Caco-2 (cell line): ENCODE results near the gene PDS5B. TPM values are rescaled to one million over a fixed set of nuclear protein-coding genes. Genes with fewer than 3 reads are reported as not detected.

Experiments
- BruUV-seq: library from RNA; stranded (reverse); fragments of 400-500 nt; replicated peaks from 2 replicates; lab custom pipeline; 2021; lab: Mats Ljungman, UMichigan
- CTCF ChIA-PET: fragments of 300-600 bp; sonication (Branson Sonifier 250); formaldehyde crosslinking; loops from one replicate; lab custom pipeline; 2022; ENCODE audit warnings: antibody characterized with exemption; lab: Charles Lee
- POLR2A ChIA-PET: fragments of 300-600 bp; sonication (Branson Sonifier 250); formaldehyde crosslinking; loops from one replicate; lab custom pipeline; 2022; ENCODE audit warnings: antibody characterized with exemption; lab: Charles Lee
- DNase-seq, 2 experiments: peaks; one replicate each; pipeline versions ENCODE4 v3.0.0 to v3.0.0-alpha.2; 2020 to 2022
- H3K27me3 ChIP-seq: replicated peaks from 2 replicates; pipeline ENCODE4 v1.6.0; 2011; ENCODE audit warnings: low read length; ENCODE audit not compliant: control insufficient read depth, insufficient read depth
- H3K36me3 ChIP-seq: 2 replicates; pipeline ENCODE4 v1.5.1; 2011; ENCODE audit warnings: low read length; ENCODE audit not compliant: control insufficient read depth, insufficient read depth
- H3K4me1 ChIP-seq: fragments of 250-450 bp; sonication (Bioruptor Pico); 2 replicates; pipeline ENCODE4 v1.5.1; 2020; ENCODE audit warnings: mild to moderate bottlenecking
- H3K4me3 ChIP-seq: 2 replicates; pipeline ENCODE4 v1.5.1; 2011; ENCODE audit warnings: low read depth, mild to moderate bottlenecking, control low read depth, low read length
- H3K9me3 ChIP-seq: fragments of 250-450 bp; sonication (Bioruptor Pico); 2 replicates; pipeline ENCODE4 v1.5.1; 2020; ENCODE audit warnings: mild to moderate bottlenecking, moderate library complexity
- H3K27ac Mint-ChIP-seq: one replicate; pipeline ENCODE4 v1.8.0; 2022; ENCODE audit warnings: mixed read lengths; ENCODE audit not compliant: unreplicated experiment
- H3K27me3 Mint-ChIP-seq: one replicate; pipeline ENCODE4 v1.8.0; 2022; ENCODE audit warnings: mixed read lengths; ENCODE audit not compliant: insufficient read depth, unreplicated experiment
- H3K36me3 Mint-ChIP-seq: one replicate; pipeline ENCODE4 v1.8.0; 2022; ENCODE audit warnings: mild to moderate bottlenecking, mixed read lengths; ENCODE audit not compliant: insufficient read depth, unreplicated experiment
- H3K4me1 Mint-ChIP-seq: one replicate; pipeline ENCODE4 v1.8.0; 2022; ENCODE audit warnings: low read depth, mixed read lengths; ENCODE audit not compliant: unreplicated experiment
- H3K4me3 Mint-ChIP-seq: one replicate; pipeline ENCODE4 v1.8.0; 2022; ENCODE audit warnings: mild to moderate bottlenecking, moderate library complexity, mixed read lengths; ENCODE audit not compliant: unreplicated experiment
- H3K9me3 Mint-ChIP-seq: one replicate; pipeline ENCODE4 v1.8.0; 2022; ENCODE audit warnings: mixed read lengths; ENCODE audit not compliant: unreplicated experiment
- CTCF ChIP-seq, 2 experiments: fragments of 200-600 bp in 1 of 2; IDR thresholded peaks; 1 replicate in 1 of 2; 2 replicates in 1 of 2; pipeline versions ENCODE4 v1.5.1 to v1.8.0; 2011 to 2022; ENCODE audit warnings: antibody characterized with exemption in 1 of 2, control low read depth in 1 of 2, inconsistent platforms in 1 of 2, low read depth in 1 of 2, low read length in 1 of 2, mild to moderate bottlenecking in 1 of 2, moderate library complexity in 1 of 2; ENCODE audit not compliant: insufficient read depth in 1 of 2, severe bottlenecking in 1 of 2, unreplicated experiment in 1 of 2
- intact Hi-C: fragments of 100-400 bp; cut with micrococcal nuclease; formaldehyde crosslinking; loops from one replicate; pipeline ENCODE4 v1.10.0; 2022; ENCODE audit not compliant: unreplicated experiment
- total RNA-seq: library from RNA; stranded (reverse); gene quantifications from 2 replicates; pipeline ENCODE4 v1.2.3, GENCODE V29; 2022

The PDS5B gene
- total RNA-seq, 1 experiment from 2014 or later: 54.9 TPM

- BruUV-seq: no TSS peak
- Mint-ChIP-seq H3K4me3 (no peak overlapping the region), H3K9me3 (no peaks in the 10 kb centered on the region), H3K27ac (peak overlapping the region; percentile 8), H3K4me1 (peaks cover 22% of the 10 kb centered on the region), H3K27me3 (no peaks in the 10 kb centered on the region), H3K36me3 (no peaks in the 10 kb centered on the region)
- no peak for TF ChIP-seq CTCF (IDR thresholded peaks at IDR 0.05; ENCODE audit: insufficient read depth in 1 of 2, low read depth in 1 of 2, low read length in 1 of 2, severe bottlenecking in 1 of 2, unreplicated experiment in 1 of 2)
- H3K27me3 ChIP-seq: no peaks in the 10 kb centered on the region
- ChIA-PET CTCF (interaction anchor here (1.0 kb wide), 1 partner anchor 60 kb away, joined by 3 read pairs; no protein-coding TSS in a partner anchor), POLR2A (no interaction called here)
- intact Hi-C loops: no loop called here
- H3K4me1 ChIP-seq: 0 out of 2 replicates have a peak, but pooled peaks cover 3% of the 10 kb centered on the region
- no peaks in the 10 kb centered on the region for H3K36me3 ChIP-seq
- H3K4me3 ChIP-seq: no peak overlapping the region
- no peak for DNase-seq
- H3K9me3 ChIP-seq: no peaks in the 10 kb centered on the region
Measured at GRCh38 chr13:32590266-32590665, 4.0 kb downstream of the PDS5B start.

- H3K4me1 Mint-ChIP-seq: peaks cover 22% of the 10 kb centered on the region
- no peak for TF ChIP-seq CTCF (IDR thresholded peaks at IDR 0.05; ENCODE audit: insufficient read depth in 1 of 2, low read depth in 1 of 2, low read length in 1 of 2, severe bottlenecking in 1 of 2, unreplicated experiment in 1 of 2)
- intact Hi-C loops: no loop called here
- Histone ChIP-seq H3K27me3 (no peaks in the 10 kb centered on the region), H3K4me1 (0 out of 2 replicates have a peak, but pooled peaks cover 3% of the 10 kb centered on the region), H3K4me3 (no peak overlapping the region), H3K36me3 (no peaks in the 10 kb centered on the region), H3K9me3 (no peaks in the 10 kb centered on the region)
- H3K36me3 Mint-ChIP-seq: no peaks in the 10 kb centered on the region
- H3K4me3 Mint-ChIP-seq: no peak overlapping the region
- H3K9me3 Mint-ChIP-seq: no peaks in the 10 kb centered on the region
- no peaks in the 10 kb centered on the region for H3K27me3 Mint-ChIP-seq
- no peak for DNase-seq
- no peak overlapping the region for H3K27ac Mint-ChIP-seq
- CTCF ChIA-PET: interaction anchor here (1.6 kb wide), 1 partner anchor 47 kb away, joined by 5 read pairs; no protein-coding TSS in a partner anchor
- POLR2A ChIA-PET: no interaction called here
- no TSS peak for BruUV-seq
Measured at GRCh38 chr13:32592082-32592481, 5.8 kb downstream of the PDS5B start.

- H3K4me1 ChIP-seq: 0 out of 2 replicates have a peak, but pooled peaks cover 3% of the 10 kb centered on the region
- peaks cover 7% of the 10 kb centered on the region; the same call in 1 of the 2 replicates for H3K9me3 ChIP-seq
- BruUV-seq: no TSS peak
- no peak for DNase-seq
- TF ChIP-seq CTCF (IDR thresholded peaks at IDR 0.05; ENCODE audit: insufficient read depth in 1 of 2, low read depth in 1 of 2, low read length in 1 of 2, severe bottlenecking in 1 of 2, unreplicated experiment in 1 of 2): no peak
- intact Hi-C loops: no loop called here
- CTCF ChIA-PET: no interaction called here
- no peak overlapping the region for H3K4me3 ChIP-seq
- no peaks in the 10 kb centered on the region for H3K27me3 ChIP-seq
- no peak overlapping the region for H3K27ac Mint-ChIP-seq
- H3K9me3 Mint-ChIP-seq: no peaks in the 10 kb centered on the region
- no peaks in the 10 kb centered on the region for H3K36me3 Mint-ChIP-seq
- no peaks in the 10 kb centered on the region for H3K36me3 ChIP-seq
- POLR2A ChIA-PET: no interaction called here
- no peak overlapping the region for H3K4me3 Mint-ChIP-seq
- H3K4me1 Mint-ChIP-seq: peaks cover 16% of the 10 kb centered on the region
- no peaks in the 10 kb centered on the region for H3K27me3 Mint-ChIP-seq
Measured at GRCh38 chr13:32594157-32594738, 8.0 kb downstream of the PDS5B start.
